OCI-LY7 (cell line): ENCODE data around the gene TOGARAM1.

Experiments used
- CTCF ChIP-seq: fragments of 200-600 bp; sonication (generic); conservative IDR thresholded peaks from 2 replicates; pipeline ENCODE4 v1.5.1; 2014; ENCODE audit warnings: mild to moderate bottlenecking, antibody characterized with exemption, low read length, moderate library complexity, mixed read lengths
- EZH2phosphoT487 ChIP-seq: fragments of 200-600 bp; sonication (generic); IDR thresholded peaks from 2 replicates; pipeline ENCODE4 v1.6.1; 2018; ENCODE audit warnings: low read depth, borderline replicate concordance, mild to moderate bottlenecking, mixed run types, antibody characterized with exemption, low read length, moderate library complexity, mixed read lengths

GRCh38 chr14:45038865-45039264 is 76.9 kb downstream of the TOGARAM1 start:
- no peak for TF ChIP-seq CTCF
- TF ChIP-seq EZH2phosphoT487 = no peak
